IMR-90 (cell line): ENCODE measurements around the gene CFAP221. TPM values are rescaled to one million over a fixed set of nuclear protein-coding genes. Genes with fewer than 3 reads are reported as not detected.

Experiments used
- ATAC-seq: fragments of 200-7000 bp; cut with Tn5 transposase; 2 replicates; pipeline ENCODE4 v1.9.1; 2020; ENCODE audit warnings: low read depth, mild to moderate bottlenecking, moderate library complexity
- BruUV-seq: library from RNA; stranded (reverse); fragments of 400-500 nt; replicated peaks from 2 replicates; lab custom pipeline; 2021; lab: Mats Ljungman, UMichigan
- CTCF ChIA-PET: fragments of 300-600 bp; formaldehyde crosslinking; extraction: SDS; loops from one replicate; lab custom pipeline; 2021; ENCODE audit warnings: antibody characterized with exemption; lab: Yijun Ruan, JAX
- POLR2A ChIA-PET: fragments of 300-600 bp; sonication (Branson Sonifier 250); formaldehyde crosslinking; loops from one replicate; lab custom pipeline; 2022; ENCODE audit warnings: antibody characterized with exemption; ENCODE audit not compliant: unreplicated experiment; lab: Charles Lee
- DNase-seq: peaks from one replicate; pipeline ENCODE4 v3.0.0; 2013
- H2AFZ ChIP-seq: replicated peaks from 2 replicates; pipeline ENCODE3; 2013; ENCODE audit warnings: low read length, mild to moderate bottlenecking; ENCODE audit not compliant: poor library complexity
- H2AK5ac ChIP-seq: 2 replicates; pipeline ENCODE4 v1.6.1; 2013; ENCODE audit warnings: low read depth, low read length, inconsistent platforms
- H2AK9ac ChIP-seq: replicated peaks from 2 replicates; pipeline ENCODE3; 2013; ENCODE audit warnings: mild to moderate bottlenecking, low read depth, low read length, moderate library complexity; ENCODE audit not compliant: poor library complexity
- H2BK120ac ChIP-seq: 2 replicates; pipeline ENCODE4 v1.6.1; 2013; ENCODE audit warnings: low read depth, low read length, inconsistent platforms
- H2BK15ac ChIP-seq: 3 replicates; pipeline ENCODE4 v1.6.1; 2013; ENCODE audit warnings: low read depth, low read length, inconsistent platforms
- H2BK20ac ChIP-seq: 2 replicates; pipeline ENCODE4 v1.6.1; 2013; ENCODE audit warnings: low read depth, mild to moderate bottlenecking, inconsistent platforms, low read length, moderate library complexity
- H2BK5ac ChIP-seq: 2 replicates; pipeline ENCODE4 v1.6.1; 2013; ENCODE audit warnings: mild to moderate bottlenecking, low read depth, low read length, inconsistent platforms; ENCODE audit not compliant: poor library complexity, severe bottlenecking
- H3K14ac ChIP-seq: replicated peaks from 2 replicates; pipeline ENCODE4 v1.6.1; 2013; ENCODE audit warnings: low read depth, low read length, inconsistent platforms
- H3K18ac ChIP-seq: 2 replicates; pipeline ENCODE4 v1.6.1; 2013; ENCODE audit warnings: low read depth, low read length, control low read depth
- H3K23ac ChIP-seq: 2 replicates; pipeline ENCODE4 v1.6.1; 2013; ENCODE audit warnings: low read depth, low read length, inconsistent platforms
- H3K27ac ChIP-seq: 2 replicates; pipeline ENCODE4 v1.5.1; 2013; ENCODE audit warnings: mild to moderate bottlenecking, control low read depth, low read length; ENCODE audit not compliant: insufficient read depth
- H3K27me3 ChIP-seq: 2 replicates; pipeline ENCODE4 v1.6.1; 2013; ENCODE audit warnings: low read length; ENCODE audit not compliant: control insufficient read depth, insufficient read depth
- H3K36me3 ChIP-seq: 2 replicates; pipeline ENCODE4 v1.6.1; 2013; ENCODE audit warnings: low read length, mixed read lengths; ENCODE audit not compliant: control insufficient read depth, insufficient read depth
- H3K4ac ChIP-seq: 2 replicates; pipeline ENCODE4 v1.6.1; 2013; ENCODE audit warnings: low read depth, low read length, inconsistent platforms
- H3K4me1 ChIP-seq: 2 replicates; pipeline ENCODE4 v1.6.1; 2013; ENCODE audit warnings: low read length, mixed read lengths; ENCODE audit not compliant: control insufficient read depth, insufficient read depth
- H3K4me2 ChIP-seq: 2 replicates; pipeline ENCODE4 v1.6.1; 2013; ENCODE audit warnings: low read depth, mild to moderate bottlenecking, control low read depth, low read length, moderate library complexity
- H3K4me3 ChIP-seq: 2 replicates; pipeline ENCODE4 v1.5.1; 2013; ENCODE audit warnings: low read depth, mild to moderate bottlenecking, control low read depth, low read length, moderate library complexity; ENCODE audit not compliant: insufficient read depth
- H3K56ac ChIP-seq: 2 replicates; pipeline ENCODE4 v1.6.1; 2013; ENCODE audit warnings: low read length, inconsistent platforms; ENCODE audit not compliant: insufficient read depth; ENCODE audit errors: extremely low read depth
- H3K79me1 ChIP-seq, 2 experiments: 2 replicates each; pipeline ENCODE4 v1.6.1; 2013; ENCODE audit warnings: low read length in 2 of 2, inconsistent platforms in 1 of 2, low read depth in 1 of 2
- H3K9ac ChIP-seq: 2 replicates; pipeline ENCODE4 v1.6.1; 2013; ENCODE audit warnings: low read depth, low read length, control low read depth
- H3K9me1 ChIP-seq: 2 replicates; pipeline ENCODE4 v1.6.1; 2013; ENCODE audit warnings: low read length, inconsistent platforms; ENCODE audit not compliant: insufficient read depth
- H3K9me3 ChIP-seq: 2 replicates; pipeline ENCODE4 v1.6.1; 2013; ENCODE audit warnings: low read length; ENCODE audit not compliant: control insufficient read depth, insufficient read depth
- H4K20me1 ChIP-seq: 2 replicates; pipeline ENCODE4 v1.6.1; 2013; ENCODE audit warnings: low read length, inconsistent platforms; ENCODE audit not compliant: insufficient read depth
- H4K5ac ChIP-seq: 2 replicates; pipeline ENCODE4 v1.6.1; 2013; ENCODE audit warnings: mild to moderate bottlenecking, low read depth, low read length, control low read depth
- H4K8ac ChIP-seq, 2 experiments: 2 replicates each; pipeline ENCODE4 v1.6.1; 2013; ENCODE audit warnings: low read depth in 2 of 2, low read length in 2 of 2, control low read depth in 1 of 2, inconsistent platforms in 1 of 2
- H4K91ac ChIP-seq: 2 replicates; pipeline ENCODE4 v1.6.1; 2013; ENCODE audit warnings: low read depth, low read length, inconsistent platforms; ENCODE audit not compliant: insufficient read depth
- BHLHE40 ChIP-seq: fragments of 150-350 bp; IDR thresholded peaks from 2 replicates; pipeline ENCODE4 v1.6.1; 2016; ENCODE audit warnings: mild to moderate bottlenecking, low read depth, low read length
- CEBPB ChIP-seq: IDR thresholded peaks from 2 replicates; pipeline ENCODE4 v1.6.1; 2012; ENCODE audit warnings: low read depth, low read length, improper control_type of control experiment
- CHD1 ChIP-seq: IDR thresholded peaks from 2 replicates; pipeline ENCODE4 v1.6.1; 2012; ENCODE audit warnings: low read depth, low read length, improper control_type of control experiment
- CTCF ChIP-seq: conservative IDR thresholded peaks from 2 replicates; pipeline ENCODE4 v1.5.1; 2012; ENCODE audit warnings: mild to moderate bottlenecking, low read depth, low read length, improper control_type of control experiment
- FOS ChIP-seq: fragments of 150-350 bp; IDR thresholded peaks from 2 replicates; pipeline ENCODE4 v1.6.1; 2016; ENCODE audit warnings: low read depth, low read length
- MAFK ChIP-seq: IDR thresholded peaks from 2 replicates; pipeline ENCODE4 v1.6.1; 2012; ENCODE audit warnings: low read depth, low read length, improper control_type of control experiment
- MAZ ChIP-seq: IDR thresholded peaks from 2 replicates; pipeline ENCODE4 v1.6.1; 2012; ENCODE audit warnings: low read depth, mild to moderate bottlenecking, low read length, improper control_type of control experiment, moderate library complexity, borderline replicate concordance
- MXI1 ChIP-seq: IDR thresholded peaks from 2 replicates; pipeline ENCODE4 v1.6.1; 2012; ENCODE audit warnings: low read depth, mild to moderate bottlenecking, low read length, moderate library complexity, borderline replicate concordance
- NFE2L2 ChIP-seq: fragments of 150-350 bp; IDR thresholded peaks from 2 replicates; pipeline ENCODE4 v1.6.1; 2016; ENCODE audit warnings: low read depth, mild to moderate bottlenecking, low read length
- POLR2A ChIP-seq: IDR thresholded peaks from 2 replicates; pipeline ENCODE4 v1.6.1; 2012; ENCODE audit warnings: mild to moderate bottlenecking, low read depth, low read length
- RAD21 ChIP-seq: IDR thresholded peaks from 2 replicates; pipeline ENCODE4 v1.6.1; 2012; ENCODE audit warnings: low read length, improper control_type of control experiment
- RCOR1 ChIP-seq: IDR thresholded peaks from 2 replicates; pipeline ENCODE4 v1.6.1; 2012; ENCODE audit warnings: mild to moderate bottlenecking, low read length, improper control_type of control experiment; ENCODE audit not compliant: insufficient replicate concordance
- RFX5 ChIP-seq: IDR thresholded peaks from 2 replicates; pipeline ENCODE4 v1.8.0; 2012; ENCODE audit warnings: low read depth, mild to moderate bottlenecking, low read length, moderate library complexity
- SMC3 ChIP-seq: fragments of 150-350 bp; IDR thresholded peaks from 2 replicates; pipeline ENCODE4 v1.6.1; 2016; ENCODE audit warnings: low read depth, mild to moderate bottlenecking, antibody characterized with exemption, low read length, moderate library complexity
- dilution Hi-C: fragments of 300-500 bp; cut with HindIII; formaldehyde crosslinking; loops from one replicate; pipeline ENCODE4 v1.14.3; 2018; ENCODE audit warnings: low sequenced_read_pairs; ENCODE audit not compliant: unreplicated experiment
- in situ Hi-C: fragments of 300-500 bp; cut with MboI; formaldehyde crosslinking; loops from 3 replicates; pipeline ENCODE4 v1.14.3; 2019; ENCODE audit warnings: low sequenced_read_pairs, inconsistent platforms, mixed read lengths
- intact Hi-C: fragments of 100-400 bp; cut with micrococcal nuclease; formaldehyde crosslinking; loops from 2 replicates; pipeline ENCODE4 v1.10.0; 2022
- polyA plus RNA-seq, 3 experiments: library from polyadenylated mRNA; depleted of rRNA; stranded (reverse); fragments of >200 nt; gene quantifications; 2 replicates each; pipeline ENCODE4 v1.2.3, GENCODE V29; 2012; ENCODE audit warnings: low replicate concordance in 1 of 3
- total RNA-seq: library from RNA; depleted of rRNA; stranded (reverse); fragments of >200 nt; gene quantifications from 2 replicates; pipeline ENCODE4 v1.2.3, GENCODE V29; 2012
- TF ChIP-seq, protein P1 (sequence below): fragments of 150-350 bp; IDR thresholded peaks from 2 replicates; pipeline ENCODE4 v1.6.1; 2016; ENCODE audit warnings: low read depth, mild to moderate bottlenecking, low read length, moderate library complexity, borderline replicate concordance
- TF ChIP-seq, protein P2 (sequence below): fragments of 150-350 bp; IDR thresholded peaks from 2 replicates; pipeline ENCODE4 v1.6.1; 2017; ENCODE audit warnings: mild to moderate bottlenecking, antibody characterized with exemption, low read length, low read depth

CFAP221 gene
- total and polyA plus RNA-seq, 2 of the 4 experiments (the other 2 are of a cell fraction): not detected

DNA sequence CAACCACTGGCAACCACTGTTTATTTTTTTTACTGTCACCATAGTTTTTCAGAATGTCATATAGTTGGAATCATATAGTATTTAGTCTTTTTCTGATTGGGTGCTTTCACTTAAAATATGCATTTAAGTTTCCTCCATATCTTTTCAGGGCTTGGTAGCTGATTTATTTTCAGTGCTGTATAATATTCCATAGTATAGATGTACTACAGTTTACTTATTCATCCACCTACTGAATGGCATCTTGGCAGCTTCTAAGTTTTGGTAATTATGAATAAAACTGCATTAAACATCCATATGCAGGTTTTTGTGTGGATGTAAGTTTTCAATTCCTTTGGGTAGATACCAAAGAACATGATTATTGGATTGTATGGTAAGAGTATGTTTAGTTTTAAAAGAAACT, 23.0 kb downstream of the CFAP221 start:
- DNase-seq (no peak), ATAC-seq (no peak)
- H2AFZ ChIP-seq: no peak overlapping the region
- no peak overlapping the region for H3K14ac ChIP-seq
- H3K79me1 ChIP-seq: no peaks in the 10 kb centered on the region
- H2BK15ac ChIP-seq: no peak overlapping the region
- H3K9ac ChIP-seq: no peak overlapping the region
- no peak overlapping the region for H2BK20ac ChIP-seq
- no peak overlapping the region for H4K8ac ChIP-seq
- H3K56ac ChIP-seq: no peak overlapping the region
- H2AK9ac ChIP-seq: no peak overlapping the region
- dilution Hi-C loops (no loop called here), in situ Hi-C loops (no loop called here), intact Hi-C loops (no loop called here)
- H3K18ac ChIP-seq: no peak overlapping the region
- H3K4ac ChIP-seq: no peak overlapping the region
- H4K5ac ChIP-seq: no peak overlapping the region
- no peak overlapping the region for H3K27ac ChIP-seq
- H3K27me3 ChIP-seq: no peaks in the 10 kb centered on the region; the same call in 1 of the 2 replicates
- ChIA-PET CTCF (no interaction called here), POLR2A (no interaction called here)
- H2AK5ac ChIP-seq: no peak overlapping the region
- no peak overlapping the region for H3K4me2 ChIP-seq
- H4K20me1 ChIP-seq: no peaks in the 10 kb centered on the region
- H2BK120ac ChIP-seq: no peak overlapping the region
- no peak overlapping the region for H3K4me3 ChIP-seq
- no peaks in the 10 kb centered on the region for H3K4me1 ChIP-seq
- H3K9me3 ChIP-seq: no peaks in the 10 kb centered on the region
- no peaks in the 10 kb centered on the region for H3K36me3 ChIP-seq
- no peak overlapping the region for H2BK5ac ChIP-seq
- BruUV-seq: no TSS peak
- H4K91ac ChIP-seq: no peak overlapping the region
- no peak overlapping the region for H3K23ac ChIP-seq
- no peak for TF ChIP-seq RAD21
- TF ChIP-seq, protein P1, sequence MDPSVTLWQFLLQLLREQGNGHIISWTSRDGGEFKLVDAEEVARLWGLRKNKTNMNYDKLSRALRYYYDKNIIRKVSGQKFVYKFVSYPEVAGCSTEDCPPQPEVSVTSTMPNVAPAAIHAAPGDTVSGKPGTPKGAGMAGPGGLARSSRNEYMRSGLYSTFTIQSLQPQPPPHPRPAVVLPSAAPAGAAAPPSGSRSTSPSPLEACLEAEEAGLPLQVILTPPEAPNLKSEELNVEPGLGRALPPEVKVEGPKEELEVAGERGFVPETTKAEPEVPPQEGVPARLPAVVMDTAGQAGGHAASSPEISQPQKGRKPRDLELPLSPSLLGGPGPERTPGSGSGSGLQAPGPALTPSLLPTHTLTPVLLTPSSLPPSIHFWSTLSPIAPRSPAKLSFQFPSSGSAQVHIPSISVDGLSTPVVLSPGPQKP: no peak
- TF ChIP-seq SMC3: no peak
- TF ChIP-seq RFX5: no peak
- no peak for TF ChIP-seq CTCF
- no peak for TF ChIP-seq RCOR1
- no peak for TF ChIP-seq MXI1
- no peak for TF ChIP-seq MAZ
- no peak for TF ChIP-seq POLR2A
- TF ChIP-seq CHD1: no peak
- no peak for TF ChIP-seq FOS
- TF ChIP-seq NFE2L2: no peak
- TF ChIP-seq, protein P2, sequence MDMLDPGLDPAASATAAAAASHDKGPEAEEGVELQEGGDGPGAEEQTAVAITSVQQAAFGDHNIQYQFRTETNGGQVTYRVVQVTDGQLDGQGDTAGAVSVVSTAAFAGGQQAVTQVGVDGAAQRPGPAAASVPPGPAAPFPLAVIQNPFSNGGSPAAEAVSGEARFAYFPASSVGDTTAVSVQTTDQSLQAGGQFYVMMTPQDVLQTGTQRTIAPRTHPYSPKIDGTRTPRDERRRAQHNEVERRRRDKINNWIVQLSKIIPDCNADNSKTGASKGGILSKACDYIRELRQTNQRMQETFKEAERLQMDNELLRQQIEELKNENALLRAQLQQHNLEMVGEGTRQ: no peak
- TF ChIP-seq CEBPB: no peak
- no peak for TF ChIP-seq MAFK
- no peak for TF ChIP-seq BHLHE40
- no peaks in the 10 kb centered on the region for H3K9me1 ChIP-seq
